HepG2 (cell line): ENCODE data around the gene BUB1B. TPM values are rescaled to one million over a fixed set of nuclear protein-coding genes. Genes with fewer than 3 reads are reported as not detected.

ENCODE experiments used
- ATAC-seq: fragments of 200-7000 bp; cut with Tn5 transposase; 3 replicates; pipeline ENCODE4 v1.9.1; 2020; ENCODE audit warnings: mild to moderate bottlenecking, moderate library complexity
- BruUV-seq: library from RNA; stranded (reverse); fragments of 400-500 nt; replicated peaks from 2 replicates; lab custom pipeline; 2021; lab: Mats Ljungman, UMichigan
- CTCF ChIA-PET: fragments of 300-600 bp; formaldehyde crosslinking; extraction: SDS; loops from one replicate; lab custom pipeline; 2021; ENCODE audit warnings: low total read pairs, inconsistent platforms, low intra/inter-chr PET ratio; lab: Yijun Ruan, JAX
- POLR2A ChIA-PET: fragments of 350-600 bp; sonication (Branson Sonifier 250); formaldehyde crosslinking; loops from one replicate; lab custom pipeline; 2020; ENCODE audit warnings: antibody characterized with exemption, inconsistent platforms; lab: Yijun Ruan, JAX
- DNase-seq: peaks from one replicate; pipeline ENCODE4 v3.0.0-alpha.2; 2015; ENCODE audit warnings: low spot score
- FAIRE-seq: peaks from 3 replicates; lab custom pipeline; 2011; peaks lifted over from hg19 to GRCh38; lab: Jason Lieb, UNC
- H2AFZ ChIP-seq: one replicate; pipeline ENCODE4 v1.6.1; 2011; ENCODE audit warnings: low read length, inconsistent platforms
- H3K27ac ChIP-seq: fragments of 300-600 bp; 3 replicates; pipeline ENCODE4 v1.8.0; 2011; ENCODE audit warnings: mixed run types, mild to moderate bottlenecking, mixed read lengths, low read length, inconsistent platforms; ENCODE audit not compliant: insufficient read depth; ENCODE audit errors: extremely low read length
- H3K27me3 ChIP-seq, 2 experiments: fragments of 200-600 bp in 1 of 2; 2 replicates in 1 of 2; 3 replicates in 1 of 2; pipeline versions ENCODE4 v1.6.0 to v1.8.0; 2011; ENCODE audit warnings: low read length in 2 of 2, mild to moderate bottlenecking in 2 of 2, moderate library complexity in 2 of 2, inconsistent platforms in 1 of 2; ENCODE audit not compliant: insufficient read depth in 2 of 2, control insufficient read depth in 1 of 2
- H3K36me3 ChIP-seq, 2 experiments: fragments of 200-600 bp in 1 of 2; replicated peaks in 1 of 2; 2 replicates in 1 of 2; 3 replicates in 1 of 2; pipeline versions ENCODE4 v1.5.1 to v1.8.0; 2011; ENCODE audit warnings: low read length in 2 of 2, inconsistent platforms in 1 of 2; ENCODE audit not compliant: insufficient read depth in 2 of 2, control insufficient read depth in 1 of 2
- H3K4me1 ChIP-seq: 2 replicates; pipeline ENCODE4 v1.5.1; 2012; ENCODE audit warnings: low read length, inconsistent platforms; ENCODE audit not compliant: insufficient read depth
- H3K4me2 ChIP-seq: 2 replicates; pipeline ENCODE4 v1.6.0; 2011; ENCODE audit warnings: low read depth, low read length, inconsistent platforms
- H3K4me3 ChIP-seq, 3 experiments: fragments of 200-600 bp in 1 of 3; sonication (generic), shearing (Covaris generic) in 1 of 3; replicated peaks in 1 of 3; 2 replicates each; pipeline ENCODE4 v1.5.1; 2011 to 2016; ENCODE audit warnings: low read length in 3 of 3, inconsistent platforms in 2 of 3, low read depth in 2 of 3, mild to moderate bottlenecking in 2 of 3, control low read depth in 1 of 3, mixed read lengths in 1 of 3; ENCODE audit not compliant: insufficient read depth in 1 of 3
- H3K79me2 ChIP-seq: one replicate; pipeline ENCODE4 v1.6.1; 2011; ENCODE audit warnings: low read length, inconsistent platforms; ENCODE audit not compliant: insufficient read depth
- H3K9ac ChIP-seq: 2 replicates; pipeline ENCODE4 v1.6.0; 2011; ENCODE audit warnings: mild to moderate bottlenecking, low read depth, low read length, inconsistent platforms; ENCODE audit not compliant: insufficient read depth
- H3K9me3 ChIP-seq: 2 replicates; pipeline ENCODE4 v1.5.1; 2012; ENCODE audit warnings: mild to moderate bottlenecking, low read length
- H4K20me1 ChIP-seq: 2 replicates; pipeline ENCODE4 v1.6.0; 2011; ENCODE audit warnings: inconsistent platforms, mild to moderate bottlenecking, low read length, moderate library complexity; ENCODE audit not compliant: insufficient read depth
- FOSL2 ChIP-seq: sonication (generic); formaldehyde crosslinking; IDR thresholded peaks from 2 replicates; pipeline ENCODE4 v1.4.0; 2020; ENCODE audit warnings: missing genetic modification reagents
- MLXIP ChIP-seq: sonication (generic); formaldehyde crosslinking; IDR thresholded peaks from 2 replicates; pipeline ENCODE4 v1.9.0; 2021; ENCODE audit warnings: missing genetic modification reagents, borderline replicate concordance
- SIX4 ChIP-seq: sonication (generic); formaldehyde crosslinking; IDR thresholded peaks from 2 replicates; pipeline ENCODE4 v1.4.0; 2020; ENCODE audit warnings: missing genetic modification reagents
- ZFP37 ChIP-seq: sonication (generic); formaldehyde crosslinking; IDR thresholded peaks from 2 replicates; pipeline ENCODE4 v1.4.0; 2020; ENCODE audit warnings: missing genetic modification reagents, borderline replicate concordance
- ZNF446 ChIP-seq: sonication (generic); formaldehyde crosslinking; IDR thresholded peaks from 2 replicates; pipeline ENCODE4 v1.5.0; 2020; ENCODE audit warnings: mild to moderate bottlenecking, missing genetic modification reagents
- ZNF646 ChIP-seq: sonication (generic); formaldehyde crosslinking; IDR thresholded peaks from 2 replicates; pipeline ENCODE4 v1.9.0; 2021; ENCODE audit warnings: mild to moderate bottlenecking, missing genetic modification reagents
- WGBS: methylation state at CpG from one replicate; pipeline ENCODE4 v1.1.6; 2017; ENCODE audit warnings: low lambda C conversion rate; 5-methylcytosine and 5-hydroxymethylcytosine counted together
- in situ Hi-C: cut with HindIII; loops from 2 replicates; pipeline ENCODE4 v1.10.0; 2017; ENCODE audit warnings: low pct_unique_long_range_greater_than_20kb; ENCODE audit not compliant: extremely low pct_ligation_motif_present
- intact Hi-C: fragments of 100-400 bp; cut with micrococcal nuclease; formaldehyde crosslinking; loops from one replicate; pipeline ENCODE4 v1.10.0; 2022; ENCODE audit not compliant: unreplicated experiment
- polyA plus RNA-seq, 8 experiments: library from polyadenylated mRNA; depleted of rRNA in 3 of 8; stranded (reverse) in 7 of 8; unstranded in 1 of 8; fragments of >200 nt; fragmentation: Illumina TruSeq in 4 of 8; extraction: Trizol in 4 of 8; gene quantifications; 2 replicates each; pipeline versions ENCODE4 v1.2.1 to v1.2.3, GENCODE V29; 2011 to 2016; ENCODE audit warnings: low read depth in 4 of 8, missing spikeins in 1 of 8, mixed read lengths in 1 of 8; ENCODE audit not compliant: insufficient read depth in 1 of 8
- total RNA-seq, 5 experiments: library from RNA; depleted of rRNA; stranded (reverse); fragments of >200 nt; fragmentation: Illumina TruSeq; extraction: Trizol; gene quantifications; 2 replicates each; pipeline ENCODE4 v1.2.3, GENCODE V29; 2016; ENCODE audit warnings: low read depth in 1 of 5

The BUB1B gene
- total and polyA plus RNA-seq, 2 of the 13 experiments (the other 11 are each of a cell fraction or from before 2014, with no cell fraction given): 26.2 to 63.5 TPM

DNA sequence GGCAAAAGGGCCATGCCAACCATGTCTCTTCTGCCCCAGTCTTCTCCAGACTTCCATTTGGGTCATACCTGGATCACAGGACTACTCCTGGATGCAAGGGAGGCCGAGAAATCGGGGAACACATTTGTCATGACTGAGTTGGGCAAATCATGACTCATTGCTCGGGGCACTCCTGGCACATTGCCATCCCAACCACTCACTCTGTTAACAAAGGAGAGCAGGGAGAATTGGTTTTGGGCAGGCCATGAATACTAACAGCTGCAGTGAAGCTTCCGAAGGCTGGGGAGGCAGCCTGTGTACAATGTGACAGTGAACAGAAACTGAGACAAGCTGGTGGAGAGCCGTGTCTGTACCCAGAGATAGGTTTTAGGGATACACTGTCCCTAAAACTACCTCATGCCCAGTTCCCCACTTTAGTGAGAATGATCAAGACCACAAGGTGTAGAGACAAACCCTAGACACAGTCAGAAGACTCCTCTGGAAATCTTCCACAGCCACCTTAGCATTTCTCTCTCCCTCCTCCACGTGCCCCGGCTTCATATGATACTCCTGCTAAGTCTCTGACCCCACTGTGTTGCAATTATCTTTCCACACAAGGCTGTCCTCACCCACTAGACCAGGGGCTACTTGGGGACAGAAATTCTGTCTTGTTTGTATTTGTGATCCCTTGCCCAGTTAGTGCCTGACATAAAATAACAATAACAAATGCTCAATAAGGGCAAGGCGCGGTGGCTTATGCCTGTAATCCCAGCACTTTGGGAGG lies 10.5 kb upstream of the BUB1B start:
- intact Hi-C loops: no loop called here

DNA sequence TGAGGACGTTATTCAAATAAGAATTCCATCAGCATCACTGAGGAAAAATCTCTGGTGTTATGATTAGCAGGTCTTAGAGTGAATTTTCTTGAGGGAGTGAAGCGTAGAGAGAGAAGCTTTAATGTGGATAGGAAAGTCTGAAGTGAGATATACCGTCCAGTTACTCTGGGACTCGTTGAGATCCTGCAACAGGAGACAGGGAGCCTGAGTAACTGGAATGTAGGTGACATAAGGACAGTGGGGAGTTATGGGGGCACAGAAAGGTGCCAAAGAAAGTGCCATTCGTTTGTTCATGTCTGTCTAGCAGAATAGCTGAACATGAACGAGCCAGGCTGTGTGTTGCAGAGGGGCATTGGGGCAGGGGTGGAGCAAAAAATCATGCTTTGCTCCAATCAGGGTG lies 9.4 kb upstream of the BUB1B start:
- peaks cover 2 to 28% of the 10 kb centered on the region in 2 experiments; a peak in 3 of 5 replicates for H3K27me3 ChIP-seq
- POLR2A ChIA-PET: no interaction called here
- FAIRE-seq (no peak), ATAC-seq (no peak), DNase-seq (no peak)
- in situ Hi-C loops (no loop called here), intact Hi-C loops (no loop called here)
- 22% methylated on average over 6 of the region's 6 CpGs for WGBS
- no peak overlapping the region for H3K27ac ChIP-seq
- no peaks in the 10 kb centered on the region for H3K36me3 ChIP-seq
- no peak overlapping the region for H3K4me3 ChIP-seq
- H2AFZ ChIP-seq: no peak overlapping the region
- no TSS peak for BruUV-seq
- CTCF ChIA-PET: no interaction called here
- H3K4me1 ChIP-seq: peaks cover 8% of the 10 kb centered on the region
- H3K4me2 ChIP-seq: no peak overlapping the region
- no peaks in the 10 kb centered on the region for H3K9me3 ChIP-seq
- no peaks in the 10 kb centered on the region for H3K79me2 ChIP-seq
- H4K20me1 ChIP-seq: no peaks in the 10 kb centered on the region
- H3K9ac ChIP-seq: no peak overlapping the region
- TF ChIP-seq ZFP37 (CRISPR knock-in tag) (no peak), ZNF646 (CRISPR knock-in tag) (no peak), SIX4 (CRISPR knock-in tag) (no peak), MLXIP (CRISPR knock-in tag) (no peak)

More for the DNA sequence above, 10.5 kb upstream of the BUB1B start:
- no peak; the same call in 2 of the 3 replicates for ATAC-seq
- Histone ChIP-seq H3K4me2 (peak overlapping the region; percentile 32; the same call in 1 of the 2 replicates), H3K4me3 (no peak overlapping the region), H3K36me3 (no peaks in the 10 kb centered on the region), H3K27me3 (peaks cover 2 to 28% of the 10 kb centered on the region in 2 experiments; a peak in 3 of 5 replicates), H3K9ac (no peak overlapping the region), H2AFZ (no peak overlapping the region), H4K20me1 (no peaks in the 10 kb centered on the region), H3K9me3 (no peaks in the 10 kb centered on the region), H3K4me1 (peaks cover 8% of the 10 kb centered on the region), H3K27ac (no peak overlapping the region), H3K79me2 (no peaks in the 10 kb centered on the region)
- 23% methylated on average over 9 of the region's 9 CpGs for WGBS
- POLR2A ChIA-PET: interaction anchor here (1.0 kb wide), 1 partner anchor 44 kb away, joined by 4 read pairs; no protein-coding TSS in a partner anchor
- BruUV-seq: no TSS peak
- in situ Hi-C loops: no loop called here
- peak; percentile 14 for DNase-seq
- CTCF ChIA-PET: no interaction called here
- no peak for FAIRE-seq
- TF ChIP-seq FOSL2 (CRISPR knock-in tag) (peak; percentile 80), ZNF446 (CRISPR knock-in tag) (no peak)
